Choroid plexus epithelial cell (primary cell): ENCODE results near the gene ETV6.
A peak's percentile ranks its signal among the peaks of the same experiment; 100 is the strongest.

ENCODE experiments used
- DNase-seq: peaks from one replicate; pipeline ENCODE4 v3.0.0-alpha.2; 2010; ENCODE audit warnings: low read depth
- H3K4me3 ChIP-seq: 2 replicates; pipeline ENCODE4 v1.5.1; 2011; ENCODE audit warnings: low read depth, mild to moderate bottlenecking, control low read depth, low read length, moderate library complexity
- TF ChIP-seq, protein P1 (sequence below): conservative IDR thresholded peaks from 2 replicates; pipeline ENCODE4 v1.5.1; 2011; ENCODE audit warnings: low read depth, mild to moderate bottlenecking, control low read depth, inconsistent platforms, low read length, moderate library complexity

The ETV6 gene

DNA sequence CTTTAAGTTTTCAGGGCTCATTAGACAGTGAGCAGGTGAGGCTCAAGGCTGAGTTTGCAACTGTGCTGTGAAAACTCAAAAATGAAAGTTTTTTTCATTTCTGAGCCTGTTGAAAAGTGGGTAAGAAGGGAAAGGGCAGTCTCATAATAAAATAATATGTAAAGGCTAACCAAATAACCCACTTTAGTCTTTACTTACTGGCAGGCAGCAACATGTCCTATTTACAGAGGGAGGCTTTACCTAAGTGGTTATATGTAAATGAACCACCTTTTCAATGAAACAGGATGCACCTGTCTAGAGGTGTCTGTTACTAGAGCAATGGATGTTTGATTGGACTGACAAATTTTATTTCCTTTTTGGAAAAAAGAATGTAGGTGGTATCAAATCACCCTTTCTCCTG is 158.0 kb downstream of the ETV6 start:
- DNase-seq: no peak
- H3K4me3 ChIP-seq: no peak overlapping the region
- TF ChIP-seq, protein P1, sequence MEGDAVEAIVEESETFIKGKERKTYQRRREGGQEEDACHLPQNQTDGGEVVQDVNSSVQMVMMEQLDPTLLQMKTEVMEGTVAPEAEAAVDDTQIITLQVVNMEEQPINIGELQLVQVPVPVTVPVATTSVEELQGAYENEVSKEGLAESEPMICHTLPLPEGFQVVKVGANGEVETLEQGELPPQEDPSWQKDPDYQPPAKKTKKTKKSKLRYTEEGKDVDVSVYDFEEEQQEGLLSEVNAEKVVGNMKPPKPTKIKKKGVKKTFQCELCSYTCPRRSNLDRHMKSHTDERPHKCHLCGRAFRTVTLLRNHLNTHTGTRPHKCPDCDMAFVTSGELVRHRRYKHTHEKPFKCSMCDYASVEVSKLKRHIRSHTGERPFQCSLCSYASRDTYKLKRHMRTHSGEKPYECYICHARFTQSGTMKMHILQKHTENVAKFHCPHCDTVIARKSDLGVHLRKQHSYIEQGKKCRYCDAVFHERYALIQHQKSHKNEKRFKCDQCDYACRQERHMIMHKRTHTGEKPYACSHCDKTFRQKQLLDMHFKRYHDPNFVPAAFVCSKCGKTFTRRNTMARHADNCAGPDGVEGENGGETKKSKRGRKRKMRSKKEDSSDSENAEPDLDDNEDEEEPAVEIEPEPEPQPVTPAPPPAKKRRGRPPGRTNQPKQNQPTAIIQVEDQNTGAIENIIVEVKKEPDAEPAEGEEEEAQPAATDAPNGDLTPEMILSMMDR: no peak

DNA sequence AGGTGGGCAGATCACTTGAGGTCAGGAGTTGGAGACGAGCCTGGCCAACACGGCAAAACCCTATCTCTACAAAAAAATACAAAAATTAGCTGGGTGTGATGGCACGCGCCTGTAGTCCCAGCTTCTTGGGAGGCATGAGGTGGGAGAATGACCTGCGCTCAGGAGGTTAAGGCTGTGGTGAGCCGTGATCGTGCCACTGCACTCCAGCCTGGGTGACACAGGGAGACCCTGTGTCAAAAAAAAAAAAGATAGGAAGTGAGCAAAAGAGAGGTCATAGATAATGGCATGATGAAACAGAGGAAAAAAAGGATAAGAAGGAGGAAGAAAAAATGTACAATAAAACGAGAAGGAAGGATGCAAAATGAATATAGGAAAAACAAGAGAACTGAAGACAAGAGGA is 159.5 kb downstream of the ETV6 start:
- no peak for DNase-seq
- TF ChIP-seq, protein P1: no peak
- no peak overlapping the region for H3K4me3 ChIP-seq

GRCh38 chr12:11810206-11810545 is 160.7 kb downstream of the ETV6 start:
- DNase-seq: no peak
- no peak overlapping the region for H3K4me3 ChIP-seq
- TF ChIP-seq, protein P1: no peak

DNA sequence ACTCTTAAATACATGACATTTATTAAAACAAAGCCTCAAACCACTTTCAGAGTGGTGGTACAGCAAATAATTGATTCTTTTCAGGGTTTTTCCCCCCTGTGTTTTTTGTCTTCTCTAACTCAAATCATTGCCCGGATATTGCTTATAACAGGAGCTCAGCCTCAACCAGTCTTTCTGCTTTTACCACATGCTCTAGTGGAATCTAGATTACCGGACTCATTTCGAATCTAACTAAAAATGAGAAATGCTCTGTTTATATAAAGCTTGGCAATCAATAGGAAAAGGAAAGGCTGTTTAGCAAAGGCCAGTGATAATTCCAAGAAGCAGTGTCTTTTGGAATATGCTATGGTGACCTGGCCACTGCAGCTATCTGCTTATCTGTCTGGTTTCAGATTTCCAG is 161.5 kb downstream of the ETV6 start:
- TF ChIP-seq, protein P1: no peak
- no peak for DNase-seq
- H3K4me3 ChIP-seq: no peak overlapping the region

GRCh38 chr12:11812241-11812585 is 162.7 kb downstream of the ETV6 start:
- TF ChIP-seq, protein P1: no peak
- no peak for DNase-seq
- H3K4me3 ChIP-seq: no peak overlapping the region

GRCh38 chr12:11812586-11813437 is 163.3 kb downstream of the ETV6 start:
- peak; percentile 59 for DNase-seq
- H3K4me3 ChIP-seq: peak overlapping the region; percentile 12
- TF ChIP-seq, protein P1: peak; percentile 41

GRCh38 chr12:11813438-11813813 is 164.0 kb downstream of the ETV6 start:
- TF ChIP-seq, protein P1: no peak
- H3K4me3 ChIP-seq: no peak overlapping the region
- peak; percentile 24 for DNase-seq
